ENCODE data around the gene TMEM52B. TPM values are rescaled to one million over a fixed set of nuclear protein-coding genes. Genes with fewer than 3 reads are reported as not detected.
A peak's percentile ranks its signal among the peaks of the same experiment; 100 is the strongest.

The TMEM52B gene
- total RNA-seq, 4 donors from 2014 or later = not detected

DNA sequence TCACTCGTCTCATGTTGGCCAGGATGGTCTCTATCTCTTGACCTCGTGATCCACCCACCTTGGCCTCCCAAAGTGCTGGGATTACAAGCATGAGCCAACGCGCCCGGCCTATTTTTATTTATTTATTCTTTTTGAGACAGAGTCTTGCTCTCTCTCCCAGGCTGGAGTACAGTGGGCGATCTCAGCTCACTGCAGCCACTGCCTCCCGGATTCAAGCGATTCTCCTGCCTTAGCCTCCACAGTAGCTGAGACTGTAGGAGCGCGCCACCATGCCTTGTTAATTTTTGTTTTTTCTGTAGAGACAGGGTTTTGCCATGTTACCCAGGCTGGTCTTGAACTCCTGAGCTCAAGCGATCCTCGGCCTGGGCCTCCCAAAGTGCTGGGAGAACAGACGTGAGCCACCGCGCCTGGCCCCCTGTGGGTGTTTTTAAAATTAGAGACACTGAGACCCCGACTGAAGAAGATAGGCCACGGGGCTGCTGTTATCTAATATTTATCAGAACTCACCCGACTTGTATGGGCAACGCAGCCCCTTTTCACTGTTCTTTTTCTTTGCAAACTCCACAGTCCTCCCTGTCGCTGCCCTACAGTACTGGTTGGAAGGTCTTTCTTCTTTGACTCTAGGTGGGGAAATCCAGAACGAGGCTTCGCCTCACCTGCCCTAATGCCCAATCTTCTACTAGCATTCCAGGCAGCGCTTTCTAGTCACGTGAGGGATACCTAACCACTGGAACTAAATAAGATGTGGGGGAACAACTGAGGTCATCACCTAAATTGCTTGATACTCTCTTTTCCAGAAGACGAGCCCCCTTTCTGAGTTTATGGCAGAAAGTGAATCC is 32.5 kb downstream of the TMEM52B start:
- no peak for ATAC-seq
- H3K27me3 ChIP-seq = no peaks in the 10 kb centered on the region
- peak in 1 of 2 donors; percentile 30 for DNase-seq
- intact Hi-C loops (cut with DNase I; ENCODE audit: low total_unique reads) (loop anchor here (5.0 kb wide), 2 partner anchors 401 to 1576 kb away; partner anchors contain the start of gene MAGOHB), in situ Hi-C loops (cut with MboI; ENCODE audit: low sequenced_read_pairs in 4 of 4) (loop anchor here (5.0 to 25.0 kb wide), 3 partner anchors 501 to 1576 kb away; partner anchors contain the start of gene YBX3 (in 3 of the 4))
- peaks cover 5 to 16% of the 10 kb centered on the region in 2 donors for H3K4me1 ChIP-seq
- peak overlapping the region; percentile 98 to 100 (median 98) for H3K27ac ChIP-seq
- H3K4me3 ChIP-seq = peak overlapping the region in 2 of 4 donors; percentile 26 to 96
- H3K9me3 ChIP-seq = no peaks in the 10 kb centered on the region
- peaks cover 0 to 10% of the 10 kb centered on the region in 2 donors for H3K36me3 ChIP-seq
- TF ChIP-seq POLR2A (IDR thresholded peaks at IDR 0.05) = no peak
- TF ChIP-seq, protein P1, sequence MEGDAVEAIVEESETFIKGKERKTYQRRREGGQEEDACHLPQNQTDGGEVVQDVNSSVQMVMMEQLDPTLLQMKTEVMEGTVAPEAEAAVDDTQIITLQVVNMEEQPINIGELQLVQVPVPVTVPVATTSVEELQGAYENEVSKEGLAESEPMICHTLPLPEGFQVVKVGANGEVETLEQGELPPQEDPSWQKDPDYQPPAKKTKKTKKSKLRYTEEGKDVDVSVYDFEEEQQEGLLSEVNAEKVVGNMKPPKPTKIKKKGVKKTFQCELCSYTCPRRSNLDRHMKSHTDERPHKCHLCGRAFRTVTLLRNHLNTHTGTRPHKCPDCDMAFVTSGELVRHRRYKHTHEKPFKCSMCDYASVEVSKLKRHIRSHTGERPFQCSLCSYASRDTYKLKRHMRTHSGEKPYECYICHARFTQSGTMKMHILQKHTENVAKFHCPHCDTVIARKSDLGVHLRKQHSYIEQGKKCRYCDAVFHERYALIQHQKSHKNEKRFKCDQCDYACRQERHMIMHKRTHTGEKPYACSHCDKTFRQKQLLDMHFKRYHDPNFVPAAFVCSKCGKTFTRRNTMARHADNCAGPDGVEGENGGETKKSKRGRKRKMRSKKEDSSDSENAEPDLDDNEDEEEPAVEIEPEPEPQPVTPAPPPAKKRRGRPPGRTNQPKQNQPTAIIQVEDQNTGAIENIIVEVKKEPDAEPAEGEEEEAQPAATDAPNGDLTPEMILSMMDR (IDR thresholded peaks at IDR 0.05 in 4 of 5, conservative IDR thresholded peaks at IDR 0.05 in 1 of 5) = no peak

DNA sequence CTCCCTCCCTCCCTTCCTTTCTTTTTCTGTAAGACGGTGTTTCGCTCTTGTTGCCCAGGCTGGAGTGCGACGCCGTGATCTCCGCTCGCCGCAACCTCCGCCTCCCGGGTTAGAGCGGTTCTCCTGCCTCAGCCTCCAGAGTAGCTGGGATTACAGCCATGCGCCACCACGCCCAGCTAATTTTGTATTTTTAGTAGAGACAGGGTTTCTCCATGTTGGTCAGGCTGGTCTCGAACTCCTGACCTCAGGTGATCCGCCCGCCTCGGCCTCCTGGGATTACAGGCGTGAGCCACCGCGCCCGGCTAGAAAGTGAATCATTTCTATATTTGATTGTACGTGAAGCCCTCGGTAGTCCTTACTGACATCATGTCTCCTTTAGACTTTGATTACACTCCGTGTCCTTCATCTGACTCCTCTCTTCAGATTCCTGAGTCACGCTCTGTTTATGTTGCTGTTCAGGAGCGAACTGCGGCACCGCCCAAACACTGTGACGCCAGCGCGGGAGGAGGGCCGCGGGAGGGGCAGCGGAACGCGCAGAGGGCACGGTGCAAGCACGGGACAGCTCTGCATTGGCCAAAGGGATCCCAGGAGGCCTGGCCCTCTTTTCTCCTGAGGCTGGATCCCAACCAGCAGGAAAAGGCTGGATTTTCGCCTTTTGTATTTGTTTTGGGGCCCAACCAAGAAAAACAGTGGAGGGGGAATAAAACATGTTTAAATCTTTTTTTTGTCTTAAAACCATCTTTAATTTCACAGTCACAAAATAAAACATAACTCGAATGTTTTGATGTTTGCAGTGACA is 33.3 kb downstream of the TMEM52B start:
- H3K4me3 ChIP-seq = peak overlapping the region; percentile 75 to 96 (median 88)
- DNase-seq = peak; percentile 97 to 99
- TF ChIP-seq POLR2A (IDR thresholded peaks at IDR 0.05) = peak; percentile 67 to 93
- TF ChIP-seq, protein P1 (IDR thresholded peaks at IDR 0.05 in 4 of 5, conservative IDR thresholded peaks at IDR 0.05 in 1 of 5) = no peak
- peak overlapping the region; percentile 98 to 100 (median 98) for H3K27ac ChIP-seq
- peak; percentile 85 to 86 for ATAC-seq
- in situ Hi-C loops (cut with MboI; ENCODE audit: low sequenced_read_pairs in 4 of 4) = loop anchor here (5.0 to 25.0 kb wide), 3 partner anchors 500 to 1575 kb away; partner anchors contain the start of gene YBX3 (in 3 of the 4)
- H3K27me3 ChIP-seq = no peaks in the 10 kb centered on the region
- no peaks in the 10 kb centered on the region for H3K9me3 ChIP-seq
- peaks cover 12 to 19% of the 10 kb centered on the region in 2 donors for H3K4me1 ChIP-seq
- peaks cover 0 to 13% of the 10 kb centered on the region in 2 donors for H3K36me3 ChIP-seq
- intact Hi-C loops (cut with DNase I; ENCODE audit: low total_unique reads) = loop anchor here (1.0 to 5.0 kb wide), 3 partner anchors 400 to 1575 kb away; partner anchors contain the start of gene MAGOHB

DNA sequence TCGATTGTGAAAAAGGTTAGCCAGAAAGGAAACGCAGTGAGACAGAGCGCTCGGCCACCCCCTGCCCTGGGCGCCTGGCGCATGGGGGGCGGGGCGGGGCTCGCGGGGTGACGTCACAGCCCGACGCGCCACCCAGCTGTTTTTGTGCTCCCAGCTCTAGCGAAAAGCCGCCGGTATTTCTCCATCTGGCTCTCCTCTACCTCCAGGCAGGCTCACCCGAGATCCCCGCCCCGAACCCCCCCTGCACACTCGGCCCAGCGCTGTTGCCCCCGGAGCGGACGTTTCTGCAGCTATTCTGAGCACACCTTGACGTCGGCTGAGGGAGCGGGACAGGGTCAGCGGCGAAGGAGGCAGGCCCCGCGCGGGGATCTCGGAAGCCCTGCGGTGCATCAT is 33.9 kb downstream of the TMEM52B start, which contains the start of gene GABARAPL1:
Gene GABARAPL1, plus strand, starts transcription at position 139 of the 393 bp plus-strand sequence. Its CDS starts 253 bp downstream, at position 392.
- H3K4me1 ChIP-seq = peaks cover 18 to 24% of the 10 kb centered on the region in 2 donors
- TF ChIP-seq, protein P1 (IDR thresholded peaks at IDR 0.05 in 4 of 5, conservative IDR thresholded peaks at IDR 0.05 in 1 of 5) = no peak
- TF ChIP-seq POLR2A (IDR thresholded peaks at IDR 0.05) = peak; percentile 80 to 92
- intact Hi-C loops (cut with DNase I; ENCODE audit: low total_unique reads) = loop anchor here (1.0 to 5.0 kb wide), 4 partner anchors 400 to 1575 kb away; partner anchors contain the start of gene MAGOHB
- H3K9me3 ChIP-seq = no peaks in the 10 kb centered on the region
- peaks cover 0 to 19% of the 10 kb centered on the region in 2 donors for H3K36me3 ChIP-seq
- peak within 1 kb of the TSS; percentile 75 to 96 (median 88) for H3K4me3 ChIP-seq
- ATAC-seq (peak; percentile 69 to 73), DNase-seq (peak; percentile 82 to 88)
- H3K27me3 ChIP-seq = no peaks in the 10 kb centered on the region
- in situ Hi-C loops (cut with MboI; ENCODE audit: low sequenced_read_pairs in 4 of 4) = loop anchor here (5.0 to 25.0 kb wide), 3 partner anchors 500 to 1575 kb away; partner anchors contain the start of gene YBX3 (in 3 of the 4)
- H3K27ac ChIP-seq = peak within 1 kb of the TSS; percentile 98 to 100 (median 98)
